Stimulated activated CD8-positive, alpha-beta memory T cell treated with anti-CD3 and anti-CD28 coated beads, Interleukin-15, amount 100 ng/mL, for 24 hours (primary cell): ENCODE measurements around the gene SCPEP1.

Experiments
- DNase-seq: peaks from one replicate; pipeline ENCODE4 v3.0.0-alpha.2; 2020; ENCODE audit warnings: low read depth

Gene SCPEP1

GRCh38 chr17:57002904-57003303 is 25.0 kb downstream of the SCPEP1 start:
- no peak for DNase-seq

- no peak for DNase-seq
These were observed 27.1 kb downstream of the SCPEP1 start for GRCh38 chr17:57004944-57005579.

- DNase-seq: no peak
These were observed 28.1 kb downstream of the SCPEP1 start for GRCh38 chr17:57006040-57006439.

GRCh38 chr17:57008958-57009357 is 31.0 kb downstream of the SCPEP1 start:
- DNase-seq: no peak

- DNase-seq: no peak
These were observed 32.0 kb downstream of the SCPEP1 start for GRCh38 chr17:57009737-57010445.

GRCh38 chr17:57010487-57010886 is 32.6 kb downstream of the SCPEP1 start:
- no peak for DNase-seq

- DNase-seq: no peak
These were observed 33.6 kb downstream of the SCPEP1 start for GRCh38 chr17:57011491-57012015.

- DNase-seq: no peak
These were observed 38.3 kb downstream of the SCPEP1 start for GRCh38 chr17:57016071-57016763.

- no peak for DNase-seq
These were observed 38.8 kb downstream of the SCPEP1 start for GRCh38 chr17:57016764-57017116.

- DNase-seq: no peak
These were observed 39.7 kb downstream of the SCPEP1 start for GRCh38 chr17:57017625-57018024.

- no peak for DNase-seq
These were observed 42.3 kb downstream of the SCPEP1 start for GRCh38 chr17:57020208-57020607.

GRCh38 chr17:57021226-57021940 is 43.5 kb downstream of the SCPEP1 start:
- no peak for DNase-seq

GRCh38 chr17:57025876-57026275 is 47.9 kb downstream of the SCPEP1 start:
- DNase-seq: no peak

- DNase-seq: no peak
These were observed 49.9 kb downstream of the SCPEP1 start for GRCh38 chr17:57027852-57028251.

GRCh38 chr17:57032343-57032742 is 54.4 kb downstream of the SCPEP1 start:
- DNase-seq: no peak

GRCh38 chr17:57033296-57033695 is 55.4 kb downstream of the SCPEP1 start:
- no peak for DNase-seq

- DNase-seq: no peak
These were observed 57.1 kb downstream of the SCPEP1 start for GRCh38 chr17:57034807-57035754.

- no peak for DNase-seq
These were observed 58.1 kb downstream of the SCPEP1 start for GRCh38 chr17:57035971-57036481.

- no peak for DNase-seq
These were observed 59.5 kb downstream of the SCPEP1 start for GRCh38 chr17:57037411-57037810.

- DNase-seq: no peak
These were observed 60.6 kb downstream of the SCPEP1 start for GRCh38 chr17:57038486-57038885.

- DNase-seq: no peak
These were observed 62.6 kb downstream of the SCPEP1 start for GRCh38 chr17:57040571-57040970.
